Keratinocyte (primary cell): ENCODE data around the gene QSOX1. TPM values are rescaled to one million over a fixed set of nuclear protein-coding genes. Genes with fewer than 3 reads are reported as not detected.

Experiments used
- DNase-seq: peaks from one replicate; pipeline ENCODE4 v3.0.0-alpha.2; 2011; ENCODE audit warnings: low read depth, missing footprints, low spot score
- FAIRE-seq: peaks from 2 replicates; lab custom pipeline; 2011; peaks lifted over from hg19 to GRCh38; lab: Jason Lieb, UNC
- H2AFZ ChIP-seq: 2 replicates; pipeline ENCODE4 v1.6.0; 2012; ENCODE audit warnings: low read length, control low read depth, inconsistent platforms; ENCODE audit not compliant: control insufficient read depth
- H3K27ac ChIP-seq: 2 replicates; pipeline ENCODE4 v1.5.1; 2011; ENCODE audit warnings: low read length; ENCODE audit not compliant: control insufficient read depth, insufficient read depth
- H3K27me3 ChIP-seq: 3 replicates; pipeline ENCODE4 v1.6.0; 2011; ENCODE audit warnings: low read length; ENCODE audit not compliant: control insufficient read depth, insufficient read depth; ENCODE audit errors: extremely low read depth
- H3K36me3 ChIP-seq, 2 experiments: 2 replicates in 1 of 2; 3 replicates in 1 of 2; pipeline ENCODE4 v1.5.1; 2011; ENCODE audit warnings: low read length in 2 of 2, mild to moderate bottlenecking in 1 of 2; ENCODE audit not compliant: control insufficient read depth in 2 of 2, insufficient read depth in 2 of 2; ENCODE audit errors: extremely low read depth in 1 of 2
- H3K4me1 ChIP-seq: 3 replicates; pipeline ENCODE4 v1.5.1; 2011; ENCODE audit warnings: low read length; ENCODE audit not compliant: control insufficient read depth, insufficient read depth; ENCODE audit errors: extremely low read depth
- H3K4me2 ChIP-seq: 3 replicates; pipeline ENCODE4 v1.6.0; 2011; ENCODE audit warnings: low read depth, low read length; ENCODE audit not compliant: control insufficient read depth, insufficient read depth; ENCODE audit errors: extremely low read depth
- H3K4me3 ChIP-seq, 3 experiments: fragments of 200-600 bp in 1 of 3; sonication (generic) in 1 of 3; 2 replicates in 2 of 3; 3 replicates in 1 of 3; pipeline ENCODE4 v1.5.1; 2011 to 2016; ENCODE audit warnings: low read length in 3 of 3, mild to moderate bottlenecking in 3 of 3, control low read depth in 2 of 3, inconsistent platforms in 1 of 3, low read depth in 1 of 3, mixed read lengths in 1 of 3, mixed run types in 1 of 3, moderate library complexity in 1 of 3; ENCODE audit not compliant: control insufficient read depth in 2 of 3, insufficient read depth in 2 of 3; ENCODE audit errors: extremely low read depth in 1 of 3
- H3K79me2 ChIP-seq: 2 replicates; pipeline ENCODE4 v1.6.0; 2012; ENCODE audit warnings: low read length; ENCODE audit not compliant: control insufficient read depth, insufficient read depth
- H3K9ac ChIP-seq: 3 replicates; pipeline ENCODE4 v1.6.0; 2011; ENCODE audit warnings: low read length; ENCODE audit not compliant: control insufficient read depth, insufficient read depth; ENCODE audit errors: extremely low read depth
- H3K9me1 ChIP-seq: 3 replicates; pipeline ENCODE4 v1.6.0; 2011; ENCODE audit warnings: low read length; ENCODE audit not compliant: control insufficient read depth, insufficient read depth; ENCODE audit errors: extremely low read depth
- H3K9me3 ChIP-seq: 2 replicates; pipeline ENCODE4 v1.5.1; 2012; ENCODE audit warnings: low read depth, low read length; ENCODE audit not compliant: control insufficient read depth
- H4K20me1 ChIP-seq: 3 replicates; pipeline ENCODE4 v1.6.0; 2011; ENCODE audit warnings: low read length; ENCODE audit not compliant: control insufficient read depth, insufficient read depth; ENCODE audit errors: extremely low read depth
- EZH2 ChIP-seq: IDR thresholded peaks from one replicate; pipeline ENCODE4 v1.6.1; 2012; ENCODE audit warnings: inconsistent platforms, mild to moderate bottlenecking, low read length, moderate library complexity
- dilution Hi-C: fragments of 300-500 bp; cut with MboI; formaldehyde crosslinking; loops from one replicate; pipeline ENCODE4 v1.7.0; 2020; ENCODE audit warnings: low sequenced_read_pairs; ENCODE audit not compliant: extremely low pct_ligation_motif_present
- polyA plus RNA-seq, 5 experiments: library from polyadenylated mRNA; depleted of rRNA in 3 of 5; stranded (reverse) in 3 of 5; stranded (forward) in 1 of 5; unstranded in 1 of 5; fragments of >200 nt; gene quantifications; 1 replicate in 1 of 5; 2 replicates in 3 of 5; 3 replicates in 1 of 5; pipeline versions ENCODE4 v1.2.1 to v1.2.3, GENCODE V29; 2011 to 2012; ENCODE audit warnings: missing spikeins in 2 of 5, low read depth in 1 of 5, low replicate concordance in 1 of 5
- TF ChIP-seq, protein P1 (sequence below), 3 experiments: IDR thresholded peaks in 1 of 3; conservative IDR thresholded peaks in 1 of 3; optimal IDR thresholded peaks in 1 of 3; 2 replicates in 2 of 3; 3 replicates in 1 of 3; pipeline versions ENCODE3 to v1.5.1; 2011; ENCODE audit warnings: low read length in 3 of 3, mild to moderate bottlenecking in 3 of 3, moderate library complexity in 2 of 3, control low read depth in 1 of 3, inconsistent platforms in 1 of 3; ENCODE audit not compliant: insufficient read depth in 2 of 3; ENCODE audit errors: extremely low read depth in 1 of 3

QSOX1 gene
- polyA plus RNA-seq, 1 donor (not counting 4 experiments of a cell fraction or from before 2014, with no cell fraction given): 57.6 TPM

- TF ChIP-seq EZH2: no peak
- H3K4me2 ChIP-seq: no peak overlapping the region
- no peaks in the 10 kb centered on the region for H3K9me3 ChIP-seq
- H3K4me3 ChIP-seq: no peak overlapping the region
- no peak overlapping the region for H3K27ac ChIP-seq
- no peaks in the 10 kb centered on the region for H3K4me1 ChIP-seq
- H3K9ac ChIP-seq: no peak overlapping the region
- H2AFZ ChIP-seq: no peak overlapping the region
- H3K9me1 ChIP-seq: no peaks in the 10 kb centered on the region
- H3K36me3 ChIP-seq: peaks cover 25 to 49% of the 10 kb centered on the region in 2 experiments
- H3K27me3 ChIP-seq: no peaks in the 10 kb centered on the region
- FAIRE-seq: no peak
- no peak for DNase-seq
- no peaks in the 10 kb centered on the region for H3K79me2 ChIP-seq
- dilution Hi-C loops: no loop called here
- H4K20me1 ChIP-seq: peaks cover 3% of the 10 kb centered on the region
These were observed 27.4 kb downstream of the QSOX1 start for GRCh38 chr1:180181996-180182642.

GRCh38 chr1:180182643-180183311, 28.1 kb downstream of the QSOX1 start:
- no peak for DNase-seq
- no peak for FAIRE-seq
- dilution Hi-C loops: no loop called here
- Histone ChIP-seq H2AFZ (no peak overlapping the region), H3K9me1 (no peaks in the 10 kb centered on the region), H3K27ac (no peak overlapping the region), H3K4me3 (no peak overlapping the region), H4K20me1 (peaks cover 3% of the 10 kb centered on the region), H3K9ac (no peak overlapping the region), H3K9me3 (no peaks in the 10 kb centered on the region), H3K27me3 (no peaks in the 10 kb centered on the region), H3K36me3 (peaks cover 30 to 50% of the 10 kb centered on the region in 2 experiments), H3K79me2 (no peaks in the 10 kb centered on the region), H3K4me1 (no peaks in the 10 kb centered on the region), H3K4me2 (no peak overlapping the region)
- no peak for TF ChIP-seq EZH2
- TF ChIP-seq, protein P1, sequence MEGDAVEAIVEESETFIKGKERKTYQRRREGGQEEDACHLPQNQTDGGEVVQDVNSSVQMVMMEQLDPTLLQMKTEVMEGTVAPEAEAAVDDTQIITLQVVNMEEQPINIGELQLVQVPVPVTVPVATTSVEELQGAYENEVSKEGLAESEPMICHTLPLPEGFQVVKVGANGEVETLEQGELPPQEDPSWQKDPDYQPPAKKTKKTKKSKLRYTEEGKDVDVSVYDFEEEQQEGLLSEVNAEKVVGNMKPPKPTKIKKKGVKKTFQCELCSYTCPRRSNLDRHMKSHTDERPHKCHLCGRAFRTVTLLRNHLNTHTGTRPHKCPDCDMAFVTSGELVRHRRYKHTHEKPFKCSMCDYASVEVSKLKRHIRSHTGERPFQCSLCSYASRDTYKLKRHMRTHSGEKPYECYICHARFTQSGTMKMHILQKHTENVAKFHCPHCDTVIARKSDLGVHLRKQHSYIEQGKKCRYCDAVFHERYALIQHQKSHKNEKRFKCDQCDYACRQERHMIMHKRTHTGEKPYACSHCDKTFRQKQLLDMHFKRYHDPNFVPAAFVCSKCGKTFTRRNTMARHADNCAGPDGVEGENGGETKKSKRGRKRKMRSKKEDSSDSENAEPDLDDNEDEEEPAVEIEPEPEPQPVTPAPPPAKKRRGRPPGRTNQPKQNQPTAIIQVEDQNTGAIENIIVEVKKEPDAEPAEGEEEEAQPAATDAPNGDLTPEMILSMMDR (optimal IDR thresholded peaks at IDR 0.05 in 1 of 3, IDR thresholded peaks at IDR 0.05 in 1 of 3, conservative IDR thresholded peaks at IDR 0.05 in 1 of 3; ENCODE audit: extremely low read depth in 1 of 3, insufficient read depth in 2 of 3, low read length in 3 of 3): no peak
